ENCODE results near the gene AKAP13. TPM values are rescaled to one million over a fixed set of nuclear protein-coding genes. Genes with fewer than 3 reads are reported as not detected.

Gene AKAP13
- polyA plus RNA-seq, 1 donor from 2014 or later: 152 TPM

GRCh38 chr15:85756411-85757072 is 376.1 kb downstream of the AKAP13 start:
- no peak overlapping the region for H3K27ac Mint-ChIP-seq
- H3K9me3 Mint-ChIP-seq: no peaks in the 10 kb centered on the region
- H3K4me3 Mint-ChIP-seq: no peak overlapping the region
- H3K4me1 Mint-ChIP-seq: peaks cover 0 to 2% (median 0%) of the 10 kb centered on the region in 3 donors
- H3K27me3 Mint-ChIP-seq: no peaks in the 10 kb centered on the region
- H3K36me3 Mint-ChIP-seq: peaks cover 1% of the 10 kb centered on the region

DNA sequence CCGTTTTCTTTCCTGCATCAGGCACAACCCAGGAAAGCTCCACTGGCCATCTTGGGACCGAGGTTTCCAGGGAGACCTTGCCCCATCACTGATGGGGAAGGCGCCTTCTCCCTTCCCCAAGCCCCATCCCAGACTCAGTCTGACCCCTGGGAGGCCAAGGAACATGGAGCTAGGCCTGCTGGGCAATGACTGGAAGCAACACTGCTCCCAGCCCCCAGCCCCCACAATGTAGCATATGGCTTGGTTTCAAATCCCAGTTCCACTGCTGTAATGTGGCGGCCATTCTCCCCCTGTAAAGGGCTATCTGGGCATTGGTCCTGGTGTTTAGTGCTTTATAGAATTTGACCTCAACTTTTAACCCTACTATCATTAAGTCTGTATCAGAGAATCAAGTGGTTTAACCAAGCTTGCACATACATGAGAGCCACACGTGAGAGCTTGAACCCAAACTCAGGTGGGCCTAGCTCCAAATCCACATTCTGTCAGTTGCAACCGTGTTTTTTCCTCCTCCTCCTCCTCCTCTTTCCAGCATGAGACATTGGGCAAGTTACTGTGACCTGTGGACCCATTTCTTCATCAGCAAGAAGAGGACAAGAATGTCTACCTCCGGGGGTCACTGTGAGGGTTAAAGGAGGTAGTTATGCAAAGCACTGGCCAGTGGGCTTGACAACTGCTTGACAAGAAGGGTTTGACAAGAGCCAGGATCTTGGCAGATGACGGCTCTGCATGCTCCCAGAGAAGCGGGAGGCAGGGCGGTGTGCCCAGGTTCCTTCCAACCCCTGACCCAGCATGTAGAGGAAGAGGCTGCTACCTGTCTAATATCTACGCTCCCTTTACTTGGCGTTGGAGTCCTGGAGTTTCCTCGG is 376.9 kb downstream of the AKAP13 start:
- Mint-ChIP-seq H3K9me3 (no peaks in the 10 kb centered on the region), H3K36me3 (peaks cover 4% of the 10 kb centered on the region), H3K4me1 (peaks cover 0 to 2% (median 1%) of the 10 kb centered on the region in 3 donors), H3K27ac (no peak overlapping the region), H3K27me3 (no peaks in the 10 kb centered on the region), H3K4me3 (no peak overlapping the region)

GRCh38 chr15:85757939-85758654 is 377.7 kb downstream of the AKAP13 start:
- peaks cover 6% of the 10 kb centered on the region for H3K36me3 Mint-ChIP-seq
- peaks cover 0 to 2% (median 1%) of the 10 kb centered on the region in 3 donors for H3K4me1 Mint-ChIP-seq
- no peaks in the 10 kb centered on the region for H3K9me3 Mint-ChIP-seq
- no peak overlapping the region for H3K4me3 Mint-ChIP-seq
- no peak overlapping the region for H3K27ac Mint-ChIP-seq
- H3K27me3 Mint-ChIP-seq: no peaks in the 10 kb centered on the region

- peaks cover 0 to 2% (median 1%) of the 10 kb centered on the region in 3 donors for H3K4me1 Mint-ChIP-seq
- H3K27ac Mint-ChIP-seq: no peak overlapping the region
- no peak overlapping the region for H3K4me3 Mint-ChIP-seq
- H3K9me3 Mint-ChIP-seq: no peaks in the 10 kb centered on the region
- peaks cover 6% of the 10 kb centered on the region for H3K36me3 Mint-ChIP-seq
- H3K27me3 Mint-ChIP-seq: no peaks in the 10 kb centered on the region
Measured at GRCh38 chr15:85758655-85758978, 378.2 kb downstream of the AKAP13 start.

- Mint-ChIP-seq H3K4me1 (peaks cover 0 to 1% (median 0%) of the 10 kb centered on the region in 3 donors), H3K4me3 (no peak overlapping the region), H3K9me3 (no peaks in the 10 kb centered on the region), H3K27ac (no peak overlapping the region), H3K36me3 (peaks cover 6% of the 10 kb centered on the region), H3K27me3 (no peaks in the 10 kb centered on the region)
Measured at GRCh38 chr15:85759376-85759775, 379.0 kb downstream of the AKAP13 start.

DNA sequence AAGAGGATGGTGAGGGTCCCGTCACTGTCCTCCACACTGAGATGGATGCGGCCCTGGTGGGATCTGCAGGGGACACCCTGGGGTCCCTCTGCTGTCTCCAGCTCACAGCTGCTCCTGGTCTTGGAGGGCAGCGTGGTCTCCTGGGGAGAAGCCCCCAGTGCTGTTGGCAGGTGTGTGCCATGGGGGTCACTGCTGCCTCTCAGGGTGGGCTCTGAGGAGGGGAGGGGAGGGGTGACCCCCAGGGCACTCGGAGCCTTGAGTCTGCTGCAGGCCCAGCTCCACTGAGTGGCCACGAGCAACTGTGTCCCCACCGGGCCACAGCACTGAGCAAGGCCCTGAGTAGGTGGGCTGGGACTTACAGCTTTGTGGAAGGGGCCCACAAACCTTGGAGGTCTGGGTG is 379.6 kb downstream of the AKAP13 start:
- Mint-ChIP-seq H3K36me3 (peaks cover 6% of the 10 kb centered on the region), H3K4me1 (peaks cover 0 to 1% (median 0%) of the 10 kb centered on the region in 3 donors), H3K4me3 (no peak overlapping the region), H3K27me3 (no peaks in the 10 kb centered on the region), H3K9me3 (no peaks in the 10 kb centered on the region), H3K27ac (no peak overlapping the region)

GRCh38 chr15:85760531-85761371 is 380.3 kb downstream of the AKAP13 start:
- peak overlapping the region in 1 of 4 donors; percentile 65 for H3K4me3 Mint-ChIP-seq
- no peaks in the 10 kb centered on the region for H3K9me3 Mint-ChIP-seq
- H3K27ac Mint-ChIP-seq: peak overlapping the region in 1 of 3 donors; percentile 19
- peaks cover 0 to 1% (median 0%) of the 10 kb centered on the region in 3 donors for H3K4me1 Mint-ChIP-seq
- peaks cover 6% of the 10 kb centered on the region for H3K36me3 Mint-ChIP-seq
- no peaks in the 10 kb centered on the region for H3K27me3 Mint-ChIP-seq

GRCh38 chr15:85761635-85762034 is 381.2 kb downstream of the AKAP13 start:
- H3K27ac Mint-ChIP-seq: peak overlapping the region in 1 of 3 donors; percentile 33
- H3K27me3 Mint-ChIP-seq: no peaks in the 10 kb centered on the region
- H3K36me3 Mint-ChIP-seq: peaks cover 6% of the 10 kb centered on the region
- peaks cover 0 to 1% (median 0%) of the 10 kb centered on the region in 3 donors for H3K4me1 Mint-ChIP-seq
- no peaks in the 10 kb centered on the region for H3K9me3 Mint-ChIP-seq
- no peak overlapping the region for H3K4me3 Mint-ChIP-seq

- Mint-ChIP-seq H3K27me3 (no peaks in the 10 kb centered on the region), H3K36me3 (peaks cover 6% of the 10 kb centered on the region), H3K4me3 (no peak overlapping the region), H3K27ac (peak overlapping the region in 1 of 3 donors; percentile 33), H3K9me3 (no peaks in the 10 kb centered on the region), H3K4me1 (peaks cover 0 to 1% (median 0%) of the 10 kb centered on the region in 3 donors)
Measured at GRCh38 chr15:85762039-85762755, 381.8 kb downstream of the AKAP13 start.

- Mint-ChIP-seq H3K4me3 (no peak overlapping the region), H3K27me3 (no peaks in the 10 kb centered on the region), H3K36me3 (peaks cover 8% of the 10 kb centered on the region), H3K27ac (peak overlapping the region in 1 of 3 donors; percentile 71), H3K9me3 (no peaks in the 10 kb centered on the region), H3K4me1 (peaks cover 0 to 1% (median 0%) of the 10 kb centered on the region in 3 donors)
Measured at GRCh38 chr15:85762756-85763127, 382.3 kb downstream of the AKAP13 start.

- no peaks in the 10 kb centered on the region for H3K9me3 Mint-ChIP-seq
- no peak overlapping the region for H3K4me3 Mint-ChIP-seq
- H3K27me3 Mint-ChIP-seq: no peaks in the 10 kb centered on the region
- H3K36me3 Mint-ChIP-seq: peaks cover 8% of the 10 kb centered on the region
- H3K27ac Mint-ChIP-seq: peak overlapping the region in 1 of 3 donors; percentile 71
- H3K4me1 Mint-ChIP-seq: peaks cover 0 to 1% (median 0%) of the 10 kb centered on the region in 3 donors
Measured at GRCh38 chr15:85763157-85763556, 382.8 kb downstream of the AKAP13 start.

GRCh38 chr15:85763673-85764633 is 383.6 kb downstream of the AKAP13 start:
- Mint-ChIP-seq H3K27ac (no peak overlapping the region), H3K27me3 (no peaks in the 10 kb centered on the region), H3K4me3 (no peak overlapping the region), H3K9me3 (no peaks in the 10 kb centered on the region), H3K36me3 (peaks cover 8% of the 10 kb centered on the region), H3K4me1 (peaks cover 0 to 1% (median 0%) of the 10 kb centered on the region in 3 donors)

GRCh38 chr15:85764649-85765277 is 384.4 kb downstream of the AKAP13 start:
- no peaks in the 10 kb centered on the region for H3K9me3 Mint-ChIP-seq
- no peaks in the 10 kb centered on the region for H3K27me3 Mint-ChIP-seq
- no peak overlapping the region for H3K27ac Mint-ChIP-seq
- peaks cover 8% of the 10 kb centered on the region for H3K36me3 Mint-ChIP-seq
- H3K4me1 Mint-ChIP-seq: peaks cover 0 to 1% (median 0%) of the 10 kb centered on the region in 3 donors
- no peak overlapping the region for H3K4me3 Mint-ChIP-seq
